HG03060 (cell line): Measurements from ENCODE around the gene AZIN2.
"Not testable (repeated sequence)": the region's sequence is repeated elsewhere in the genome, so short reads cannot be mapped to it uniquely, and the experiment has no call there.

Experiments used
- ATAC-seq: cut with Tn5 transposase; IDR thresholded peaks from one replicate; pipeline ENCODE4 v1.9.1; 2021; ENCODE audit warnings: low read depth, moderate number of reproducible peaks; ENCODE audit not compliant: unreplicated experiment

Gene AZIN2

DNA sequence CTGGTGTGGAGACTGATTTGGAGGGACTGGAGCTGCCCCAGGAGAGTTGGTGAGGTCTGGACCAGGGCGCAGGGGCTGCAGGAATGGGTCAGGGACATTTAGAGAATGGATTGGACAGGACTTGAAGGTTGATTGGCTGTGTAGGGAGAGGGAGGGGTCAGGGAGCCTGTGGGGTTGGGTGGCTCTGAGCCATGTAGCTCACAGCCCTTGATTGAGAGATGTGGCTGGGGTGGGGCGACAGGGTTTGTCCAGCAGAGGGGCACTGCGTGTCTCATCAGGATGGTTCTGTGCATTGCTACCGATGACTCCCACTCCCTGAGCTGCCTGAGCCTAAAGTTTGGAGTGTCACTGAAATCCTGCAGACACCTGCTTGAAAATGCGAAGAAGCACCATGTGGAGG is 12.1 kb downstream of the AZIN2 start:
- no peak for ATAC-seq

DNA sequence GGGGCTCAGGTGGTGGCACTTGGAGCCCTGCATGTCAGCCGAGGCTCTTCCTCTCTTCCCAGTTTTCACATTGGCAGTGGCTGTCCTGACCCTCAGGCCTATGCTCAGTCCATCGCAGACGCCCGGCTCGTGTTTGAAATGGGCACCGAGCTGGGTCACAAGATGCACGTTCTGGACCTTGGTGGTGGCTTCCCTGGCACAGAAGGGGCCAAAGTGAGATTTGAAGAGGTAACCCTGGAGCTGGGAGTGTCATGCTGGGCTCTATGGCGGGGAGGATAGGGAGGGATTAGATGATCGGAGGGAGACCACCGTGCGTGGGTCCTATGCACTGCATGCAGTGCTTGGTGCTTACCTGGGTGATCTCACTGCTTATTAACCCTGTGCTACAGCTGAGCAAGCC is 13.5 kb downstream of the AZIN2 start:
- ATAC-seq: no peak

DNA sequence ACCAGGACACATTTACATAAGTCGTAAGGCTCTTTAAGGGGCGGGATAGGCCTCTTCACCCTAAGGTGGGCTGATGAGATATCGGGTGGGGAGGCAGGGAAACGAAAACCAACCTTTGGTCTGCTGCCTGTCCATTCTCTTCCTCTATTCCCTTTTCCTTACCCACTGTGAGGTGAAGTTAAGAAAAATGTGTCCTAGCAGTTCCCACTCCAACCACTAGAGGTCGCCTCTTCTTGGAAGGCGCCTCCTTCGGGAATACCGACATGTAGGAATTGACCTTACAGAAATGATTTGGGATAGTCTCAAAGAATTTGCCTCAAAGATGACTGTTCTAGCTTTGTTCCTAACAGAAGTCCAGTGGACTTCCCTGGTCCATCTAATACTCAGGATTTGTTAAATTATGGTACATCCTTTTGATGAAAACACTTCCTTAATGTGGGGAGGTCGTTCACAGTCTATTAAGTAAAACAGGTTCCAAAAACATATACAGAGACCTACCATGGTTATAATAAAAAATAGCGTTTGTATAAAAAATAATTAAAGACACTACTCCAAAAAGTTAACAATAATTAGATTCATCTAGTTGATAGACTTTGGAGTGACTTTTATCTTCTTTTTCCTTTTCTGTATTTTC is 14.1 kb downstream of the AZIN2 start:
- ATAC-seq: no peak

DNA sequence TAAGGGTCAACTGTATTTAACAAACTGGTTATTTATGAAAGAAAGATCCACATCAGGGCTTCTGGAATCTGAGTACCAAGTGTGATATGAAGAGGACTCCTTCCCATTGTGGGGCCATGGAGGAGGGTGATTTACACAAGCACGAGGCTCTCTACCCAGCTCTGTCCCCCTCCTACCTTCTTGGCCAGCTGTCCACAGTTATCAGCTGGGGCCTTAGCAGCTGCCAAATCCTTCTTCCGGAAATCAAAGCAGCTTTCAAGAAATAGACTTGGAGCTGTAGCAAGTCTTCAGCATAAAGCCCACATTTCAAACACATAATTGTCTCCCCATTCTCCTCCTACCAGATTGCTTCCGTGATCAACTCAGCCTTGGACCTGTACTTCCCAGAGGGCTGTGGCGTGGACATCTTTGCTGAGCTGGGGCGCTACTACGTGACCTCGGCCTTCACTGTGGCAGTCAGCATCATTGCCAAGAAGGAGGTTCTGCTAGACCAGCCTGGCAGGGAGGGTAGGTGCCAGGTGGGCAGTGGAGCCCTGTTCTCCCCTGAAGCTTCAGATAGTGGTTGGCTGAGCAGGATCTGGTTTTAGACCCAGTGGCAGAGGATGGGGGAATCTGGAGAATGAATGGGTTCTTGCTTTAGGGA is 15.5 kb downstream of the AZIN2 start:
- ATAC-seq: no peak

DNA sequence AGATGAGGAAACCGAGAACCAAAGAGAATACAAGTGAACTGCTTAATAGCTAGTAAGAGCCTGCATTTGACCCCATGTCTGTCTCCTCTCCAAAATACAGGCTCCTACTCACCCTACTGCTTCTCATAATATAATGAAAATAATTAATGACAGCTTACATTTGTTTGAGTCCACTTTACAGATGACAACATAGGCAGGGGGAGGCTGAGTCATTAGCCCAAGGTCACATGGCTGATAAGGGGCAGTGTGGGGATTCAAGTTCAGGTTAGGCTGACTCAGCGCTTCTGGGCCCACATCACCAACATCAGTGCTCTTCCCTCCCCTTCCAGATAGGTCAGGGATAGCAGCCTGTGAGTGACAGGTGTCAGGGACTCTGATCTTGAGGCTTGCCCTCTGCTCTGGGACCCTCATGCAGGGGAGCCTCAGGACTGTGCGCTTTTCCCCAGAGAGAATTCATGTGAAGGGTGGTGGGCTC is 16.2 kb downstream of the AZIN2 start:
- no peak for ATAC-seq

DNA sequence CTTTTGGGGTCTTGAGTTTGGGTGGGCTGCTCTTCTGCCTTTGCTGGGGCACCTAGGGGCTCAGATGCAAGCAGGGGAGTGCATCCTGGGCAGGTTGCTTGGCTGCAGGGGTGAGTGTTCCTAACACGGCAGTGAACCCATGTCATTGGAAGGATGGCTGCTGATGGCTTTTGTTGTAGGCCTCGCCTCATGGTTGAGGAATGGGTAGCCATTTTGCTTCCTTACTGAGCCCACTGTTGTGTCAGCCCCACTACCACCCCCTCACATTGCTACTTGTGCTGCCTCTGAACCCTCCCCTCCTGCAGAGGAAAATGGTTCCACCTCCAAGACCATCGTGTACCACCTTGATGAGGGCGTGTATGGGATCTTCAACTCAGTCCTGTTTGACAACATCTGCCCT is 16.8 kb downstream of the AZIN2 start:
- no peak for ATAC-seq

DNA sequence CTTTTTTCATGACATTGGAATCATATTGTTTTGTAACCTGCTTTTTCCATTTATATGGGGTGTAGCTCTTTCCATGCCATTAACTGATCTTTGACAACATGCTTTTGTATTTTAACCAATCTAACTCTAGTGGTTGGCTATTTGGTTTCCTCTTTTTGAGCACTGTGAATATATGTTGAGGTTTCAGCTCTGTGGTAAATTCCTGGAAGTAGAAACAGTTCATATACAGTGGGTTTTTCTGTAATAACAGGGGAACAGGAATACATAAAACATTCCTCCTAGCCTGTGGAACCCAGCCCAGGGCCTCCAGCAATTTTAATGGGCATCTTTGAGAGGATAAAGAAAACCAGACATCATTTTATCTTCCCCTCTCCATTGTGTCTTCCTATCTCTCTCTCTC is 17.4 kb downstream of the AZIN2 start:
- ATAC-seq: no peak

DNA sequence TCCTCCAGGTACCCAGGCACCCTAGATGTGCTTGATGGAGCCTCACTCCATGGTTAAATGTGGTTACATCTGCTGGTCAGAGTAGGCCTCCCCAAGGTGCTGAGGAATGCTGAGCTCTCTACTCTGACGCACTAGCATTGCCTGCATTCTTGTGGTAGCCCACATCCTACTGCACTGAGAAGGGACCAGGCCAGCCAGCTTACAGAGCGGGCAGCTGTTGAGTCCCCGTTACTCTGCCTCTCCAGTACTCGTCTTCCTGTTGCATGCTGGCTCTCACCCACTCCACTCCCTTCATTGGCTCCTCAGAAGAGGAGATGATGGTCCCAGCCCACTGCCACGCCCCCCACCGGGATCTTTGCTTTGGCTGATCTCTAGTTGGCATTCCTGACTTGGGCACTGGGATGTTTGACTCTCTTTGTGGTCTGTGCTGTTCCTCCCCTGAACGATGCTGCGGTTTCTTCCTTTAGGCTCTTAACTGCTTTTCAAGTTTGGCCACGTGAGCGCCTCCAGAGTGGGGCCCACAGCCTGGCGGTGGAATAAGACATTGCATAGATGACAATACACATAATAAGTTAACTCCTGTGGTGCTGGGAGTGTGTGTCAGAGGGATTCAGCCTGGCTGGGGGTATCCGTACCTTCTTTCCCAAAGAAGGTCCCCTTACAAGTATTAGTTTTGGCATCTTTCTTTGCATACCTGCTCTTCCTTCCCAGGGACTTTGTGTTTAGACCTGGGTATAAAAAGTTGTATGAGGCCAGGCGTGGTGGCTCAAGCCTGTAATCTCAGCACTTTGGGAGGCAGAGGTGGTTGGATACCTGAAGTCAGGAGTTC is 18.6 kb downstream of the AZIN2 start:
- peak; percentile 71 for ATAC-seq

DNA sequence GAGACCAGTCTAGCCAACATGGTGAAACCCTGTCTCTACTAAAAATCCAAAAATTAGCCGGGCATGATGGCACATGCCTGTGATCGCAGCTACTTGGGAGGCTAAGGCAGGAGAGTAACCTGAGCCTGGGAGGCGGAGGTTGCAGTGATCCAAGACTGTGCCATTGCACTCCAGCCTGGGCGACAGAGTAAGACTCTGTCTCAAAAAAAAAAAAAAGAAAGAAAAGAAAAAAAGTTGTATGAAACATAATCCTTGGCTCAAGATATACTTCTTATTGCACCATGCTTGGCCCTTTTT is 19.1 kb downstream of the AZIN2 start:
- ATAC-seq: not testable (repeated sequence)

DNA sequence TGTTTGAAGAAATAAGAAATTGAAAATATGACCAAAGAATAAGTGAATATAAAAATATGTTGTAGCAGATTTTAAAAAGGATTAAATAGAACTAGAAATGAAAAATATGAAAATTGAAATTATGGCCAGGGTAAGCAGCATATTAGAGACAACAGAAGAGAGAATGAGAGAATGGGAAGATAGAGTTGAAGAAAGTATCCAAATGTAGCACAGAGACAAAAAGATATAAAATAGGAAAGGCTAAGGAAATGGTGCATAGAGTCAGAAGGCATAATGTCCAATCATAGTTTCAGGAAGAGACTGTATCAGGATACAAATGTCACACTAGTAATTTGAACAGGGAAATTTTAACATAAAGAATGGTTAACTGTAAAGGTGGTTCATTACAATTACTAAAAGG is 29.5 kb downstream of the AZIN2 start:
- ATAC-seq: no peak

DNA sequence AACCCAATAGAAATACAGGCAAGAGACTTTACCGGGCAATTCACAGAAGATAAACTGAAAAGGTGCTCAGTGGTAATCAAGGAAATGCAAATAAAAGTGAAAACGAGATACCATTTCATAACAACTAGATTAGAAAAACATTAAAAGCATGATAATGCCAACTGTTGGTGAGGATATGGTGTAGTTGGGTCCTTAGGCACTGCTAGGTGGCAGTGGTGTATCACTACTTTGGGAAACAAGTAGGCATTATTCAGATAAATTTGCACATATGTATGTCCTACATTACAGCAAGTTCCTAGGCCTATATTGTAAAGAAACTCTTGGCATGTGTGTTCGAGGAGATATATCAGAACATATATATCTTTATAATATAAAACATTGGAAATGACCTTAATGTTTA is 31.0 kb downstream of the AZIN2 start:
- ATAC-seq: no peak

DNA sequence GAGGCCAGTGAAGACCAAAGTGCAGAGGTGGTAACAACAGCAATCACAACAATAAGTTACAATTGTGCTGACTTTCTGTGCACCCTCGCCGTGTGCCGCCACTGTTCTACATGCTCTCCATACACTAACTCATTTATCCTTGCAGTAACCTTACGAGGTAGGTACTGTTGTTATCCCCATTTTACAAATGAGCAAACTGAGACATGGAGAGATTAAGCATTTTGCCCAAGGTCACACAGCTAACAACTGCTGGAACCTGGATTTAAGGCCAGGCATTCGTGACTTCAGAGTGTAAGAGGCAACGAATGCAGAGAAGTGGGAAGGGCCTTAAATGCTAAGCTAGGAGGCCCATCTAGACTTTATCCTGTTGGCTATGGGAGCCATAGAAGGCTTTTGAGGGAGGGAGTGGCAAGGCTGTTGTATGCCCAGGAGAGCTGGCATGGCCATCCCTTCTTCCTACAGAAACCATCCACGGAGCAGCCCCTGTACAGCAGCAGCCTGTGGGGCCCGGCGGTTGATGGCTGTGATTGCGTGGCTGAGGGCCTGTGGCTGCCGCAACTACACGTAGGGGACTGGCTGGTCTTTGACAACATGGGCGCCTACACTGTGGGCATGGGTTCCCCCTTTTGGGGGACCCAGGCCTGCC is 36.6 kb downstream of the AZIN2 start:
- ATAC-seq: no peak

DNA sequence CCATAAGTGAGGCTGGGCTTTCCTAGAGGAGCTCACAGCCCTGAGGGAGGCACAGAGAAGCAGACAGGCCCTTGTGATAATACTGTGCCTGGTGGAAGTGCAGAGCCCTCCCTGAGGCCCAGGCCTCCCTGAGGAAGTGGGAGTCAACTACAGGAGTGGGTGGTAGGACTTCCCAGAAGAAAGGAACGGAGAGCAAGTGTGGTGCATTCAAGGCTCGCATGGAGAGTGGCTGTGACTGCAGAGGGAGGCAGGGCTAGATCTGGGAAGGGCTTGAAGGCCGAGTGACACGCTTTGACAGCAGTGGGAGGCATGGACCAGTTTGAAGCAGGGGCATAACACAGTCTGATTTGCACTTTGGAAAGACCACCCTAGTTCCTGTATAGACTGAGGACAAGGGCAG is 37.3 kb downstream of the AZIN2 start:
- no peak for ATAC-seq

DNA sequence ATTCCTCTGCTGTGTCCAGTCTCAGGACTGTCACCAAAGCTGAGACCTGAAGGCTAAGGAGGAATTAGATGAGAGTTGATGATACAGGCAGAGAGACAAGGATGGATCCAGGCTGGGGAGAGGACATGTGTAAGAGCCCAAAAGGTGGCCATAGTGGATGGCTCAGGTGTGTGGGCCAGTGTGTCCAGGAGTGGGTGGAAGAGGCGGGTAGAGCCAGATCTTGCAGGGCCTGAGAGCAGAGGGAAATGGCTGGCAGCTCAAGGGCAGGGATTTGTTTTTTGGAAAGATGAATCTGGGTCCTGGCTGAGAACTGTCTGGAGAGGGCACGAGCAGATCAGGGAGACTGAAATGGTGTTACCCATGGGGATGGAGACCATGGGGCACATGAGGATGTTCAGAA is 38.1 kb downstream of the AZIN2 start:
- ATAC-seq: no peak

DNA sequence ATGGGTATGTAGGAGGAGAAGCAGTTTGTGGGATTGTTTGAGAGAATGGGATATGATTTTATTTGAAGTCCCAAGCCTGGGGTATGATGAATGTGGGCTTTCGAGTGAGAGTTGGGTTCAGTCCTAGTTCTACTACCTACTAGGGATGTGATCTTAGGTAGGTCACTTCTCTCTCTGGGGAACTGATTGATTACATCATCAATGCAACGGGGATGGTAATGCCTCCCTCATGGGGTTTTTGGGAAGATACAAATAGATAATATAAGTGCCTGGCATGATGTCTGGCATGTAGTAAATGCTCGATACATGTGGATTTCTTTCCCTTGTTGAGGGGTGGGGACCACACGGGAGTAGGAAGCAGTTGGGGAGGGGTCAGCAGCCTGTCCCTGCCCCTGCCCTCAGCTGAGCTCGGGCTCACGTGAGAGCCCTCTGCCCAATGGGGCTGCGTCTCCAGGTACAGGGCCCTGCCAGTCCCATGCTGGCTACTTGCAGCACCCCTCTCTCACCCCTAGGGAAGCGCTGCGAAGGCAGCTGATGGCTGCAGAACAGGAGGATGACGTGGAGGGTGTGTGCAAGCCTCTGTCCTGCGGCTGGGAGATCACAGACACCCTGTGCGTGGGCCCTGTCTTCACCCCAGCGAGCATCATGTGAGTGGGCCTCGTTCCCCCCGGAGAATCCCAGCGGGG is 38.7 kb downstream of the AZIN2 start:
- no peak for ATAC-seq

DNA sequence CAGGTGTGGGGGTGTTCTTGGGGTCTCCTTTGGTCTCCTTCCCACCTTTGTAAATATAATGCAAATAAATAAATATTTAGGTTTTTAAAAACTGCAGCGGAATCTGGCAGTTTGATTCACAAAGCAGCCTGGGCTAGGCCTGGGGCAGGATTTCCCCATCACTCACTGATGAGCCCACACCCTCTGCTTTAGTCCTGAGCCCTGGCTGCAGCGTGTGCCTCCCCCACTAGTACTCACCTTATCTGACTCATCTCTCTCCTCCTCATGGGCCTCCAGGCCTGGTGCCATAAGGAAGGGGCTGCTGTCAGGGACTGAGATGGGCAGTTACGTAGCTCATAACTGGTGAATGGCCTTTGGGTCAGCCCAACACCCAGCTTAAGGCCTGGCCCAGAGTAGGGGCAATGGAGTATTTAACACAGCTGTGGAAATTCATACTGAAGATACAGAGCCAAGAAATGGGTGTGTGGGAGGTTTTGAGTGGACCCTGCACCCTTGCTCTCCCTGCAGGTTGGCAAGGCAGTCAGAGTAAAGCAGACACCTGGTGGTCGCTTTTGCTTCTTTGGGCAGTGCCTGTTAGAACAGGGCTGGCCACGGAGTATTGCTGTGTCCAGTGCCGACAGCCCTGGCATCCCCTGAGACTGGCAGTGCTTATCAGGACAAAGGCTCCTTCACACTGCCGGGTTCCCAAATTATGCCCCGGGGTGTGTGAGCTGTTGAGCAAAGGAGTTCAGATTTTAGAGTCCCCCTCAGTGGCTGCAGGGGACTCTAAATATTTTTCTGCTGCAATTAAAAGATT is 39.7 kb downstream of the AZIN2 start:
- no peak for ATAC-seq

DNA sequence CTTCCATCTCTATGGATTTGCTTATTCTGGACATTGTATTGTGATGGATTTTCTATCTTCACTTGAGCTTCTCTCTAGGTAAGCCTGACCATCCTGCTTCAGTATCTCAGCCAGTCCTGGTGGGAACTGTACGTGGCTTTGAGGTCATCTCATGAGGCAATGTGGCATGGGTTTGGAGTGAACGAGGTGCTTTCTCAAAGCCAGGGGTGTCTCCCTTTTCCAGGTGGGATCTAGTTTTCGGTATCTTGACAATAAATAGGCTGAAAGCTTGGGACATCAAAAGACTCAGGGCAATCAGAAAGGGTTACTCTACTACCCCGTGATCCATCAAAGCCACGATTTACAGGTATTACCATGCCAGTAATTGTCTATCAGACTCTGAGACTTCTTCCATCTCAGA is 40.8 kb downstream of the AZIN2 start:
- ATAC-seq: no peak

DNA sequence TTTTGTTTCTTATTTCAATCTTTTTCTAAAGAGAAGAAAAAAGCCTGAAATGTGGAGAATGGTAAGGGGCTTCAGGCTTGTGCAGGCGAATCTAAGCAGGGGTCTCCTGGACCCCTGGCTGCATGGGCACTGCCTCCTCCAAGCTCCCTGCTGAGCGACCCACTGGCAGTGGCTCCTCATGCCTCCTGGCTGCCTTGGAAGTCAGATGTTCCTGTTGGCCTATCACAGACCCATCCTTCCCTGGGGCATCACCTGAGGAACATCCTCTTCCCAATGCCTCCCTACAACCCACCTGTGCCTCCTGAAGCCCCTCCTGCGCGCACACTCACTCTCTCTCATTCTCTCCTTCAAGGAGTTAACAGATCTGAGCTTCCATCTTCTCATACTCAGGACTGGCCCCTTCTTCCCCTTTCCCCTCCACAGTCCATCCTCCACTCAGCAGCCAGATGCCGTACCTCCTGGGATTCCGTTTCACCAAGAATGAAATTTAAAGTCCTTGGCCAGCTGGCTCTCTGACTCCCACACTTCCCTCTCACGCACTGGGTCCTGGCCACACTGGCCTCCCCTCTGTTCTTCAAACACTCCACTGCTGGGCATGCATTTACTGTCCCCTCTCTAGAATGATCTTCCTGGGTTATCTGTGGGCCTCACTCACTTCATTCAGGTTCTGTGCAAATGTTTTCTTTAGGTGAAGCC is 41.7 kb downstream of the AZIN2 start:
- ATAC-seq: no peak

DNA sequence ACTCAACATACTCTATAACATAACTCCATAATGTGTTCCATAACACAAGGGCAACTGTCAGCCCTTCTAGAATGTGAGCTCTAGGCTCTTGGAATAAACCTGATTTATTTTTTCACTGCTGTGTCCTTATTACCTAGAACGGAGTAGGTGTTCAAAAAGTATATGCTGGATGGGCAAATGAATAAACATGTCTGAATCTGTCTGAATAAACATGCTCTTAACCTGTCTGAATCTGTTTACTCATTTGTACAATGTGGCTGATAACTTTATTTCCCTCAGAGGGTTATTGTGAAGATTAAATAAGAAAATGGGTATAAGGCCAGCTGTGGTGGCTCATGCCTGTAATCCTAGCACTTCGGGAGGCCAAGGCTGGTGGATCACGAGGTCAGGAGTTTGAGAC is 42.3 kb downstream of the AZIN2 start:
- ATAC-seq: no peak
